ENCODE measurements around the gene HIRA. TPM values are rescaled to one million over a fixed set of nuclear protein-coding genes. Genes with fewer than 3 reads are reported as not detected.

HIRA gene
- total RNA-seq, 1 experiment from 2014 or later, result 51.0 TPM

- TF ChIP-seq, protein P1, sequence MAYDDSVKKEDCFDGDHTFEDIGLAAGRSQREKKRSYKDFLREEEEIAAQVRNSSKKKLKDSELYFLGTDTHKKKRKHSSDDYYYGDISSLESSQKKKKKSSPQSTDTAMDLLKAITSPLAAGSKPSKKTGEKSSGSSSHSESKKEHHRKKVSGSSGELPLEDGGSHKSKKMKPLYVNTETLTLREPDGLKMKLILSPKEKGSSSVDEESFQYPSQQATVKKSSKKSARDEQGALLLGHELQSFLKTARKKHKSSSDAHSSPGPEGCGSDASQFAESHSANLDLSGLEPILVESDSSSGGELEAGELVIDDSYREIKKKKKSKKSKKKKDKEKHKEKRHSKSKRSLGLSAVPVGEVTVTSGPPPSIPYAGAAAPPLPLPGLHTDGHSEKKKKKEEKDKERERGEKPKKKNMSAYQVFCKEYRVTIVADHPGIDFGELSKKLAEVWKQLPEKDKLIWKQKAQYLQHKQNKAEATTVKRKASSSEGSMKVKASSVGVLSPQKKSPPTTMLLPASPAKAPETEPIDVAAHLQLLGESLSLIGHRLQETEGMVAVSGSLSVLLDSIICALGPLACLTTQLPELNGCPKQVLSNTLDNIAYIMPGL (CRISPR knock-in tag; IDR thresholded peaks at IDR 0.05), result no peak
- TF ChIP-seq ZSCAN18 (CRISPR knock-in tag; IDR thresholded peaks at IDR 0.05) (no peak), TP53 (CRISPR knock-in tag; IDR thresholded peaks at IDR 0.05) (no peak), ZNF281 (CRISPR knock-in tag; IDR thresholded peaks at IDR 0.05) (no peak), RORB (CRISPR knock-in tag; IDR thresholded peaks at IDR 0.05) (no peak)
- TF ChIP-seq, protein P2, sequence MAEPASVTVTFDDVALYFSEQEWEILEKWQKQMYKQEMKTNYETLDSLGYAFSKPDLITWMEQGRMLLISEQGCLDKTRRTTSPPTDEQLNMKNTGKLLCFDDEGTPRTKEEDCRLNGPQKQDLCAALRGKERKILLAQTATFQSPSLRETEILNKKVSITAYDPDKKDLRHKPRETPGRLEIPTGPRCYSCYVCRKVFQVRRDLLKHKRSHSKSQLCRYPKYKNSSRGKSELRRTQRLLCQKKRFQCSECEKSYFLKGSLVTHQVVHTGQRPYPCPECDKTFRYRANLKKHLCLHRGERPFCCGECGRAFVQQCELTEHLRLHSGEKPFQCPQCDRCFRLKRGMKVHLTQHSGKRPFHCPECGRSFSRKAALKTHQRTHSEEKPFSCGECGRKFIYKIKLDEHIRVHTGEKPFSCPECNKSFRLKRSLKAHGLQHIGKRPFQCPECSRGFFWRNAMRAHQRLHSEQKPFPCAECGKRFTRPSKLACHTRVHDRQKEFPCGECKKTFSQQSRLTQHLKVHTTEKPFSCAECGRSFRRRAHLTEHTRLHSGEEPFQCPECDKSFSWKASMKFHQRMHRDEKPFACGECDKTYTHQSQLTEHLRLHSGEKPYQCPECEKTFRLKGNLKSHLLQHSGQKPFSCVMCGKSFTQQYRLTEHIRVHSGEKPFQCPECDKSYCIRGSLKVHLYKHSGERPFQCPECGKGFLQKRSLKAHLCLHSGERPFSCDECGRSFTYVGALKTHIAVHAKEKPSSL (CRISPR knock-in tag; conservative IDR thresholded peaks at IDR 0.05), result no peak
Observed at GRCh38 chr22:19319281-19319680, 112.3 kb downstream of the HIRA start (continued).

- Mint-ChIP-seq H3K27ac (no peak overlapping the region), H3K9me3 (peaks cover 83% of the 10 kb centered on the region), H3K4me3 (no peak overlapping the region), H3K36me3 (peaks cover 50% of the 10 kb centered on the region), H3K4me1 (no peaks in the 10 kb centered on the region), H3K27me3 (ENCODE audit: low read depth) (peaks cover 27% of the 10 kb centered on the region)
- CTCF ChIA-PET, result interaction anchor here (1.4 kb wide), 1 partner anchor 18 kb away, joined by 4 read pairs; no protein-coding TSS in a partner anchor
- DNase-seq (ENCODE audit: low spot score) (no peak), ATAC-seq (no peak)
- POLR2A ChIA-PET, result no interaction called here
- no peak for TF ChIP-seq TP53 (CRISPR knock-in tag; IDR thresholded peaks at IDR 0.05)
- TF ChIP-seq, protein P3, sequence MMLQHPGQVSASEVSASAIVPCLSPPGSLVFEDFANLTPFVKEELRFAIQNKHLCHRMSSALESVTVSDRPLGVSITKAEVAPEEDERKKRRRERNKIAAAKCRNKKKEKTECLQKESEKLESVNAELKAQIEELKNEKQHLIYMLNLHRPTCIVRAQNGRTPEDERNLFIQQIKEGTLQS (CRISPR knock-in tag; conservative IDR thresholded peaks at IDR 0.05), result no peak
- TF ChIP-seq NR1H2 (CRISPR knock-in tag; IDR thresholded peaks at IDR 0.05), result no peak
- no peak for TF ChIP-seq USF2 (CRISPR knock-in tag; IDR thresholded peaks at IDR 0.05)
- TF ChIP-seq, protein P1 (CRISPR knock-in tag; IDR thresholded peaks at IDR 0.05), result no peak
- TF ChIP-seq ZNF219 (CRISPR knock-in tag; IDR thresholded peaks at IDR 0.05; ENCODE audit: borderline replicate concordance), result no peak
- TF ChIP-seq MLX (CRISPR knock-in tag; IDR thresholded peaks at IDR 0.05), result no peak
- TF ChIP-seq IRF1 (CRISPR knock-in tag; IDR thresholded peaks at IDR 0.05), result no peak
- no peak for TF ChIP-seq AFF4 (CRISPR knock-in tag; IDR thresholded peaks at IDR 0.05; ENCODE audit: borderline replicate concordance)
- TF ChIP-seq ELF4 (CRISPR knock-in tag; IDR thresholded peaks at IDR 0.05; ENCODE audit: low read depth), result no peak
- TF ChIP-seq KAT7 (CRISPR knock-in tag; IDR thresholded peaks at IDR 0.05; ENCODE audit: borderline replicate concordance), result no peak
- TF ChIP-seq E2F5 (CRISPR knock-in tag; IDR thresholded peaks at IDR 0.05), result no peak
- TF ChIP-seq CREM (CRISPR knock-in tag; IDR thresholded peaks at IDR 0.05), result no peak
Observed at GRCh38 chr22:19317865-19318264, 113.7 kb downstream of the HIRA start.
